Liver (tissue), 9 donors: ENCODE measurements around the gene GFRA4. TPM values are rescaled to one million over a fixed set of nuclear protein-coding genes. Genes with fewer than 3 reads are reported as not detected.

Source experiments
- DNase-seq: peaks from one replicate; pipeline ENCODE4 v3.0.0-alpha.2; 2017; ENCODE audit warnings: low spot score
- H3K27ac ChIP-seq, 2 donors: one replicate each; pipeline ENCODE4 v1.7.0; 2013; ENCODE audit warnings: inconsistent platforms in 2 of 2, low read length in 2 of 2, control low read depth in 1 of 2, low read depth in 1 of 2, mild to moderate bottlenecking in 1 of 2
- H3K27me3 ChIP-seq, 4 donors: one replicate each; pipeline versions ENCODE4 v1.6.1 to v1.7.0; 2013; ENCODE audit warnings: low read length in 3 of 4, inconsistent platforms in 1 of 4, mild to moderate bottlenecking in 1 of 4, moderate library complexity in 1 of 4; ENCODE audit not compliant: control insufficient read depth in 4 of 4, insufficient read depth in 4 of 4
- H3K36me3 ChIP-seq, 4 donors: one replicate each; pipeline versions ENCODE4 v1.6.1 to v1.7.0; 2013; ENCODE audit warnings: low read length in 3 of 4, mild to moderate bottlenecking in 3 of 4, low read depth in 1 of 4, moderate library complexity in 1 of 4; ENCODE audit not compliant: control insufficient read depth in 4 of 4, insufficient read depth in 3 of 4
- H3K4me1 ChIP-seq, 4 donors: one replicate each; pipeline versions ENCODE4 v1.6.1 to v1.7.0; 2013; ENCODE audit warnings: low read length in 3 of 4, mild to moderate bottlenecking in 3 of 4, moderate library complexity in 1 of 4; ENCODE audit not compliant: control insufficient read depth in 4 of 4, insufficient read depth in 4 of 4
- H3K4me3 ChIP-seq, 3 donors: one replicate each; pipeline versions ENCODE4 v1.6.1 to v1.7.0; 2013; ENCODE audit warnings: low read length in 3 of 3, control low read depth in 1 of 3, low read depth in 1 of 3, mild to moderate bottlenecking in 1 of 3
- H3K9ac ChIP-seq, 2 donors: one replicate each; pipeline ENCODE4 v1.7.0; 2013; ENCODE audit warnings: low read length in 2 of 2, mild to moderate bottlenecking in 2 of 2, moderate library complexity in 2 of 2, control low read depth in 1 of 2, low read depth in 1 of 2
- H3K9me3 ChIP-seq, 4 donors: one replicate each; pipeline versions ENCODE4 v1.6.1 to v1.7.0; 2013; ENCODE audit warnings: low read length in 3 of 4; ENCODE audit not compliant: control insufficient read depth in 4 of 4
- ATF3 ChIP-seq: IDR thresholded peaks from 2 replicates; pipeline ENCODE4 v1.6.1; 2016; ENCODE audit warnings: antibody characterized with exemption
- CTCF ChIP-seq: fragments of 150-350 bp; IDR thresholded peaks from 2 replicates; pipeline ENCODE4 v1.5.1; 2017; ENCODE audit warnings: improper control_type of control experiment, low read depth, low read length; ENCODE audit not compliant: missing input control
- EGR1 ChIP-seq, 2 donors: IDR thresholded peaks; 2 replicates each; pipeline ENCODE4 v1.6.1; 2016 to 2018; ENCODE audit warnings: antibody characterized with exemption in 2 of 2, low read depth in 2 of 2
- FOXA1 ChIP-seq: IDR thresholded peaks from 2 replicates; pipeline ENCODE4 v1.6.1; 2016; ENCODE audit warnings: antibody characterized with exemption
- FOXA2 ChIP-seq: IDR thresholded peaks from 2 replicates; pipeline ENCODE4 v1.6.1; 2016; ENCODE audit warnings: antibody characterized with exemption
- GABPA ChIP-seq, 2 donors: IDR thresholded peaks in 1 of 2; conservative IDR thresholded peaks in 1 of 2; 2 replicates each; pipeline ENCODE4 v1.6.1; 2016; ENCODE audit warnings: antibody characterized with exemption in 2 of 2, mild to moderate bottlenecking in 1 of 2, moderate library complexity in 1 of 2
- HNF4A ChIP-seq, 2 donors: conservative IDR thresholded peaks; 2 replicates each; pipeline ENCODE4 v1.6.1; 2016; ENCODE audit warnings: antibody characterized with exemption in 2 of 2, mild to moderate bottlenecking in 2 of 2
- HNF4G ChIP-seq: IDR thresholded peaks from 2 replicates; pipeline ENCODE4 v1.6.1; 2016; ENCODE audit warnings: antibody characterized with exemption
- NR2F2 ChIP-seq: IDR thresholded peaks from 2 replicates; pipeline ENCODE4 v1.6.1; 2016; ENCODE audit warnings: antibody characterized with exemption
- RAD21 ChIP-seq, 2 donors: IDR thresholded peaks; 2 replicates each; pipeline ENCODE4 v1.6.1; 2016; ENCODE audit warnings: antibody characterized with exemption in 2 of 2, mild to moderate bottlenecking in 2 of 2
- REST ChIP-seq: IDR thresholded peaks from 2 replicates; pipeline ENCODE4 v1.6.1; 2016; ENCODE audit warnings: antibody characterized with exemption, mild to moderate bottlenecking
- RXRA ChIP-seq, 2 donors: IDR thresholded peaks; 2 replicates each; pipeline ENCODE4 v1.6.1; 2017 to 2018; ENCODE audit warnings: antibody characterized with exemption in 2 of 2, mild to moderate bottlenecking in 1 of 2
- SP1 ChIP-seq: IDR thresholded peaks from 2 replicates; pipeline ENCODE4 v1.6.1; 2018; ENCODE audit warnings: antibody characterized with exemption, mild to moderate bottlenecking
- TAF1 ChIP-seq: conservative IDR thresholded peaks from 2 replicates; pipeline ENCODE4 v1.6.1; 2016; ENCODE audit warnings: antibody characterized with exemption, mild to moderate bottlenecking
- WGBS: extraction: QIAGEN DNeasy Blood & Tissue Kit; methylation state at CpG from one replicate; pipeline ENCODE4 v1.1.7; 2013; 5-methylcytosine and 5-hydroxymethylcytosine counted together
- polyA plus RNA-seq, 2 donors: library from polyadenylated mRNA; stranded (reverse) in 1 of 2; unstranded in 1 of 2; fragments of 200-250 nt in 1 of 2; fragments of >200 nt in 1 of 2; fragmentation: Nextera tagmentation in 1 of 2; extraction: Ambion mirVana in 1 of 2; gene quantifications; one replicate each; pipeline versions ENCODE4 v1.2.1 to v1.2.3, GENCODE V29; 2013 to 2015
- total RNA-seq, 2 donors: library from RNA; depleted of rRNA; stranded (reverse); fragments of >200 nt; gene quantifications; one replicate each; pipeline ENCODE4 v1.2.3, GENCODE V29; 2014
- TF ChIP-seq, protein P1 (sequence below): IDR thresholded peaks from 2 replicates; pipeline ENCODE4 v1.6.1; 2016; ENCODE audit warnings: antibody characterized with exemption
- TF ChIP-seq, protein P2 (sequence below): IDR thresholded peaks from 2 replicates; pipeline ENCODE4 v1.6.1; 2016; ENCODE audit warnings: antibody characterized with exemption
- donor health status: healthy.
- donor health status: healthy.
- donor health status: healthy.
- donor health status: healthy.
- donor health status: healthy.

The GFRA4 gene
- total and polyA plus RNA-seq, 4 donors = not detected

DNA sequence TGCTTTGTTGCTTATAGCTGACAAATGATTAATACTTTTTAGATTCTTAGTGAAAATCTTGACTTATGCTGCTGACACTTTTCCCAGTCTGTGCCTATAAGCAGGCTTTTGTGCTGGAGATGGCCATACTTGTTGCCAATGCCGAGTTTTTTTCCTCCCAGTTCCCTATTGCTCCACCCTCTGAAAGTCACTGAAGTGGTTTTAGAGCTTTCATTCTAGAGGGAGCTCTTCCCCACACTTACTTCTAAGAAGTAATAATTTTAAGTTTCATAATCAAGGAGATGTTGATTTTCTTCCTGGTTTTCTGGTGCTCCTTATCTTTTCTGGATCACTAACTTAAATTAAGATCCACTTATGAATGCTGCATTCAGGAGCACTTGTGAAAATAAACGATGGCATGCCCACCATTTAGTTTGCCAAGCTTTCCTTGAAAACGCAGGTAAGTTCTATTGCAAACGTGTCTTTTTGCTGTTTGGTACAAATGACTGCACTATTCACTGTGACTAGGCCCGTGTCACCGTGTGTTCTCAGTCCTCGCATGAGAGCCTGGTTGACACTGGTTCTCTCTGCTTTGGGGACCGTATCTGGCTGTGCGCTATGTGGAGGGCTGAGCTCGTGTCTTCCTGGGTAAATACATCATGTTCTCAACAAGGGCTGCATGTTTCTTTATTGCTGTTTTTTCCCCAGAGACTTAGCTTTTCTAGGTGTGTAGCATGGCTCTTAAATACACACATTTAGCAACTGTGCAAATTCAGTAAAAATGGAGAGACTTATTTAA lies 50.2 kb downstream of the GFRA4 start:
- TF ChIP-seq, protein P1, sequence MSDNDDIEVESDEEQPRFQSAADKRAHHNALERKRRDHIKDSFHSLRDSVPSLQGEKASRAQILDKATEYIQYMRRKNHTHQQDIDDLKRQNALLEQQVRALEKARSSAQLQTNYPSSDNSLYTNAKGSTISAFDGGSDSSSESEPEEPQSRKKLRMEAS = no peak
- TF ChIP-seq GABPA (IDR thresholded peaks at IDR 0.05 in 1 of 2, conservative IDR thresholded peaks at IDR 0.05 in 1 of 2) (no peak), TAF1 (no peak), RXRA (IDR thresholded peaks at IDR 0.05) (no peak), SP1 (no peak), HNF4G (no peak), EGR1 (IDR thresholded peaks at IDR 0.05; ENCODE audit: low read depth in 2 of 2) (no peak), CTCF (no peak), REST (no peak), ATF3 (no peak), RAD21 (IDR thresholded peaks at IDR 0.05) (no peak), FOXA1 (no peak), FOXA2 (no peak)
- TF ChIP-seq, protein P2, sequence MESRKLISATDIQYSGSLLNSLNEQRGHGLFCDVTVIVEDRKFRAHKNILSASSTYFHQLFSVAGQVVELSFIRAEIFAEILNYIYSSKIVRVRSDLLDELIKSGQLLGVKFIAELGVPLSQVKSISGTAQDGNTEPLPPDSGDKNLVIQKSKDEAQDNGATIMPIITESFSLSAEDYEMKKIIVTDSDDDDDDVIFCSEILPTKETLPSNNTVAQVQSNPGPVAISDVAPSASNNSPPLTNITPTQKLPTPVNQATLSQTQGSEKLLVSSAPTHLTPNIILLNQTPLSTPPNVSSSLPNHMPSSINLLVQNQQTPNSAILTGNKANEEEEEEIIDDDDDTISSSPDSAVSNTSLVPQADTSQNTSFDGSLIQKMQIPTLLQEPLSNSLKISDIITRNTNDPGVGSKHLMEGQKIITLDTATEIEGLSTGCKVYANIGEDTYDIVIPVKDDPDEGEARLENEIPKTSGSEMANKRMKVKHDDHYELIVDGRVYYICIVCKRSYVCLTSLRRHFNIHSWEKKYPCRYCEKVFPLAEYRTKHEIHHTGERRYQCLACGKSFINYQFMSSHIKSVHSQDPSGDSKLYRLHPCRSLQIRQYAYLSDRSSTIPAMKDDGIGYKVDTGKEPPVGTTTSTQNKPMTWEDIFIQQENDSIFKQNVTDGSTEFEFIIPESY = no peak

GRCh38 chr20:3611901-3612300 lies 51.3 kb downstream of the GFRA4 start:
- WGBS = 68% methylated on average over 1 of the region's 1 CpG
- Histone ChIP-seq H3K4me1 (no peaks in the 10 kb centered on the region), H3K9ac (no peak overlapping the region), H3K27me3 (no peaks in the 10 kb centered on the region), H3K36me3 (peaks cover 8 to 16% (median 11%) of the 10 kb centered on the region in 4 donors), H3K4me3 (no peak overlapping the region), H3K27ac (no peak overlapping the region), H3K9me3 (no peaks in the 10 kb centered on the region)
- no peak for DNase-seq
- no peak for TF ChIP-seq CTCF
- no peak for TF ChIP-seq FOXA1
- TF ChIP-seq HNF4A (conservative IDR thresholded peaks at IDR 0.05) = no peak
- TF ChIP-seq ATF3 = no peak
- TF ChIP-seq TAF1 = no peak
- no peak for TF ChIP-seq NR2F2
- TF ChIP-seq REST = no peak
- TF ChIP-seq EGR1 (IDR thresholded peaks at IDR 0.05; ENCODE audit: low read depth in 2 of 2) = no peak

More for the DNA sequence above, 50.2 kb downstream of the GFRA4 start:
- Histone ChIP-seq H3K4me1 (no peaks in the 10 kb centered on the region), H3K4me3 (no peak overlapping the region), H3K36me3 (peaks cover 5 to 17% (median 13%) of the 10 kb centered on the region in 4 donors), H3K27ac (no peak overlapping the region), H3K9me3 (no peaks in the 10 kb centered on the region), H3K27me3 (no peaks in the 10 kb centered on the region), H3K9ac (no peak overlapping the region)
- 94% methylated on average over 10 of the region's 10 CpGs for WGBS
- no peak for DNase-seq
